HG03045 (cell line): ENCODE measurements around the gene LARP1.
"Not testable (repeated sequence)": the region's sequence is repeated elsewhere in the genome, so short reads cannot be mapped to it uniquely, and the experiment has no call there.

Experiments
- ATAC-seq: cut with Tn5 transposase; IDR thresholded peaks from one replicate; pipeline ENCODE4 v1.9.1; 2021; ENCODE audit warnings: mild to moderate bottlenecking, moderate library complexity; ENCODE audit not compliant: unreplicated experiment

LARP1 gene

GRCh38 chr5:154759868-154760267, 4.7 kb downstream of the LARP1 start:
- not testable (repeated sequence) for ATAC-seq

DNA sequence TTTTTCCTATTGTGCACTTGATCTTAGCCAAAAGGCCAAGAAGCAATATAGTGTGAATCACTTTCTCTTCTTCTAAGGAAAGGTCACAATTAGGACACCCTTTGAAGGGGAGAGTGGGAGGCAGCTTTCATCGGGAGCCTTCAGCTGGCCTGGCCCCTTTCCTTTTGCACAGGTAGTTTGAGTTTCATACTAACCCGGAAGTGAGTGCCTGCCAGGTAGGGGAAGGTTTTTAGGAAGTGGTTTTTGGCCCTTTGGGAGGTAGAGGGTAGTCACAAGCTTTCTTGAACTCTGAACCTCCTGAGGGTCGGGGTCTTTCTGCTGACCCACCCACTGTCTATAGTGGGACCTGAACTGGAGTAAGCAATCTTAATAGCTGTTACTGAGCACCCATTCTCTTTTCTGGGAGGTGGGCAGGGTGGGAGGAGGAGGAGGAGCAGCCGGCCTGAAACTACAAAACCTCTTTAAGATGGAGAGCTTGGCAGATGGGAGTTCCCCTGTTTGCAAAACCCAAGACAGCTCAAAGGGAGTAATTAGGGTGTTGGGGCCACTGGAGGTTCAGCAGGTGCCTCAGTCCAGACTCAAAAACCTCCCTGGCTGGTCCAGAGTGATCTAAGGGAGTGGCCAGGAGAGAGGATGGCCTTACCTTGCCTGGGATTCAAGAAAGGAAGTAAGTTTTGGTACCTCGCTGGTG, 6.0 kb downstream of the LARP1 start:
- ATAC-seq = no peak

DNA sequence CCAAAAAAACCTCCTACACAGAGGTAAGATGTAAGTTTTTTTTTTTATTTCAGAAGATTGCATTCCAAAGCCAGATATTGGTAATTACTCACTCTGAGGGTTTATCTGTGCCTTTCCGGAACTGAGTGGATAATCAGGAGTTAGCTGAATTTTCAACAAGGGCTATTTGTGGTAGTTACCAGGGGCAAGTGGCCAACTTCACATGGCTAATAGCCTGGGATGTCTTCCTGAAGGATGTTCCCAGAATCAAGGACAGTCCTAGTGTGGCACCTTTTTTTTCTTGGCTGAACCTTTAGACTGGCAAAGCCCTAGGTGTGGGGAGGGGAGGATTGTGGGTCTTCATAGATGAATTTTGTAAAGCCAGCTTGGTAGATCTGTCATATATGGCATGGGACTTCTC, 7.1 kb downstream of the LARP1 start:
- ATAC-seq = no peak

- no peak for ATAC-seq
These were observed 7.5 kb downstream of the LARP1 start for GRCh38 chr5:154762700-154763099.

- ATAC-seq = no peak
These were observed 9.8 kb downstream of the LARP1 start for GRCh38 chr5:154764967-154765366.

- ATAC-seq = no peak
These were observed 10.3 kb downstream of the LARP1 start for GRCh38 chr5:154765396-154765925.

GRCh38 chr5:154766558-154767281, 11.5 kb downstream of the LARP1 start:
- no peak for ATAC-seq

- no peak for ATAC-seq
These were observed 12.4 kb downstream of the LARP1 start for GRCh38 chr5:154767576-154767975.

DNA sequence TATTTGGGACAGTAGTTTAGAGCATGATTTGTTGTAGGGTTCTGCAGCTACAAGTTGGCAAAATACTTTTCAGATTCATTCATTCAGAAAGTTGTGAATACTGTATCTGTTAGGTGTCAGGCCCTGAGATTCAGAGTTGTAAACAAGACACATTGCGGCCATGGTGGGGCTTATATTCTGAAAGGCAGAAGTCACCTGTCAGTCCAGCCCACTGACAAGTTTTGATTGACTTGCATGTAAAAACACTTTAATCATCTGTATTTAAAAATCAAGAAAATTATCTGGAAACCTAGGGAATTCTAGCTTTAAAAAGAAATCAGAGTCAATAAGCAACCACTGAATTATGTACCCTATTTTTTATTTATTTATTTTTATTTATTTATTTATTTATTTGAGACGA, 13.0 kb downstream of the LARP1 start:
- ATAC-seq = no peak

- no peak for ATAC-seq
These were observed 14.9 kb downstream of the LARP1 start for GRCh38 chr5:154770111-154770510.

DNA sequence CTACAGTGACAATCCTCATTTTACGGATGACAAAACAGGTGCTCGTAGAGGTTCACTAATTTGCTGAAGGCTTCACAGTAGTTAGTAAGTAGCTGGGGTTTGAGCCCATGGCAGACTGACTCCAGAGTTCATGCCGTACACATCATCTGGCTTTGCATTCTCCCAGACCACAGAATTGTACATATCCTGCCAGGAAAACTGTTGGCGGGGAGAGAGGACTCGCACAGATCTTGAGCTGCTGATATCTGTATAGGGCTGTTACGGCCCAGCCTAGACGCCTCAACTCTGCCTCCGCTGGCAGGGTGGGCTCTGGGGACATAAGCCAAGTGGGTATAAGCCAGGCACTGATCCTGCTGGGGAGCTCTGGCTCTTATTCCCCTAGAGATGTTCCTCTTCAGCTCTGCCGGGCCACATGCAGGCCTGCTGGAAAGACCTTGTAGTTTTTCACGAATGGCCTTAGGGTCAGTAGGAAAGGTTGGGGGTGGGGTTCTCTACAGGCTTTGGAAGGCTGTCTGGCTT, 16.3 kb downstream of the LARP1 start:
- ATAC-seq = no peak

DNA sequence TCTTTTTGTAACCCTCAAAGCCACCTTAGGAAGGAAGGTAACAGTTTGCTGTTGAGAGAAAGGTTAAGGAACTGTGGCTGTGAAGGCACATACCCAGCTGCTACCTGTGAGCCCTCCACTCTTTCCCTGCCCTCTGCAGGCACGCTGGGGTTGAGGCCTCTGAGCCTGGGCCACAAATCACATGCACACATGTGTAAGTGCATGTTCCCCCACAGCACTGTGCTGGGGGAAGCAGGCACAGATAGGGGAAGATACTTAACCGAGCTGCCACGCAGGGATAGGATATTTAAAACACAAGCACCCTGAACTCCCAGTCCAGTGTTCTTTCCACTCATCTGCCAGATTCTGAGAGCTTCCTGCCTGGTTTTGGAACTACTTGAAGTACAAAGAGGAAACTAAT, 18.1 kb downstream of the LARP1 start:
- no peak for ATAC-seq

- ATAC-seq = no peak
These were observed 21.0 kb downstream of the LARP1 start for GRCh38 chr5:154776167-154776566.

- no peak for ATAC-seq
These were observed 23.4 kb downstream of the LARP1 start for GRCh38 chr5:154778534-154778933.

- ATAC-seq = no peak
These were observed 23.9 kb downstream of the LARP1 start for GRCh38 chr5:154779105-154779504.

DNA sequence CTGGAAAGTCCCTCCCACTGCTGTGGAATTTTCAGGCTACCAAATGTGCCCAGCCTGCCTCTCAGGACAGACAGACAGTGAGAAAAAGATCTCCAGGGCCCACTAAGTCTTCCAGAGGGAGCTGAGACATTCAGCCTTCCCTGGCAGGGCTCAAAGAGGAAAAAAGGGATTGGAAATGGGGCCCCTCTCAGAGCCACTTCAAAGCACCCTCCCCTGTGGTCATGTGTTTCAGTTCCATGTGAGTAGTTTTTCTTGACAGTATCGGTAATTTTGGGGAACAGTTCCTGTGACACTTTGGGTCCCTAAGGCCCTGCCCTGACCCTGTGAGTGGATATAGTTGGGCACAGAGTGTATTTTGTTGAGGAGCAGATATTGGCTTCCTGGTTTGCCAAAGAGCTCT, 25.0 kb downstream of the LARP1 start:
- no peak for ATAC-seq

- no peak for ATAC-seq
These were observed 27.1 kb downstream of the LARP1 start for GRCh38 chr5:154782326-154782725.

GRCh38 chr5:154782812-154783592, 27.8 kb downstream of the LARP1 start:
- no peak for ATAC-seq

DNA sequence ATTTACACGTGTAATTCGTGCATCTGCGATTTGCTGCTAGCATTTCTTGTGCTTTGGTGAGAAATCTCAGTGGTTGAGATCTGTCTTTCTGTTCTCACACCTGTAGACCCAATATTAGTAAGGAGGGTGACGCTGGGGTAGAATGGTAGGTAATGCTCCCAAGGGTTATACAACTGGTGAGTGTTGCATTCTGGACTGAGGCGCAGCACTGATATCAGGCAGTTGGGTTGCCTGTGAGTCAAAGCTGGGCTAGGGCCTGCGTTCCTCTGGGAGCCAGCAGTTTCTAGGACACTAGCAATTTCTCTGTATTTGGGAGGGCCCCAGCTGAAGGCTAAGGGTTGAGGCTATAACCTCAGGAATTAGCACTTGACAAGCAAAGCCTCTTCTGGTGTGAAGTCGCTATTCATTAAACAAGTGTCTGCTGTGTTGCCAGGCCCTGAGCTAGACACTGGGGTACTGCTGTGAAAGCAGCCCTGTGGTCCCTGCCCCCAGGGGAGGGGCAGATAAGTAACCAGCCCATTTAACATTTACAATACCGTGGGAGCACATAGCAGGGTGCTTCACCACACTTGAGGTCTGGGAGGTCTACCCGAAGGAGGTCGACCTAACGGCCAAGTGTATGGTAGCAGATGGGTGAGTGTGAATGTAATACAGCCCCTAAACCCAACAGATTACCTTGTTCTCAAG, 28.7 kb downstream of the LARP1 start:
- peak; percentile 52 for ATAC-seq

DNA sequence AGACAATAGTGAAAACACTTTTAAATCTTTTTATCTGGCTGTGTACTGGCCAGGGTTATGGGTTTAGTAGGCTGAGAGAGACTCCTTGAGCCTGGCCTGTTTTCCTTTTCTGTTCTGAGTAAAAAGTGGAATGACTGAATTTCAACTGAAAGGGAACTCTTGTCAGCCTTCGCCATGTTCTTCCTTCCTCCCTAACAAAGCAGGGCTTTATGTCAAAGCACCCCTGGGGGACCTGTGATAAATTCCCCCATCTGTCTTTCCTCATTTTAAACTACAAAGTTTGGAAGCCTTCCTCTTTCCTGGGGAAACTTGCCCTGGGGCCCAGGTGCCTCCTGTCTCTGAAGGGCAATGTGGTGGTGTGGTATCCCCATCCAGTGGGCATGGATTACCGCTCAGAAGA, 29.7 kb downstream of the LARP1 start:
- no peak for ATAC-seq

DNA sequence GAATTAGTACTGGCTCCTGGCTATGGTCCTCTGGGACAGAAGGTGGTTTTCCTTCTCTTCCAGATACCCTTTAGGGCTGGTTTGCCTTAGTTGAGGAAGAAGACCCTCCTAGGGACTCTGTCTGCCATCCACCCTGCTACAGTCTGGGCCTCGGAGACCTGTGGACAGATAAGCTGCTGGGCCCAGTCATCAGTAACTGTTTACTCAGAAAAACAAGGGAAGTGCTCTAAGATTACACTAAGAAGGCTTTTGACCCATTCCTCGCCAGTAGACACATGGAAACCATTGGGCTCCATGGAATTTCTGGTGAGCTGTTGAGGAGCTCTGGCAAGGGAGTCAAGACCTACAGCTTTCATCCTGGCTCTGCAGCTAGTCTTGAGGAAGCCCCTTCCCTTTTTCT, 31.2 kb downstream of the LARP1 start:
- ATAC-seq = no peak
